NCI-H2227 treated with DMSO at 0.1 percent for 48 hours (cell line): ENCODE data around the gene CPA3.

Experiments used
- DNase-seq: peaks from one replicate; lab custom pipeline; 2025; lab: John Stamatoyannopoulos, UW

Gene CPA3

GRCh38 chr3:148861277-148861869 lies 3.7 kb upstream of the CPA3 start:
- DNase-seq, result peak; percentile 1

- DNase-seq, result no peak
Measured at GRCh38 chr3:148863297-148863696, 1.8 kb upstream of the CPA3 start.

GRCh38 chr3:148863814-148864213 lies 1.3 kb upstream of the CPA3 start:
- no peak for DNase-seq

GRCh38 chr3:148866261-148866660 lies 1.2 kb downstream of the CPA3 start:
- no peak for DNase-seq

- no peak for DNase-seq
Measured at GRCh38 chr3:148873270-148873927, 8.3 kb downstream of the CPA3 start.

GRCh38 chr3:148873977-148874376 lies 8.9 kb downstream of the CPA3 start:
- no peak for DNase-seq

- DNase-seq, result no peak
Measured at GRCh38 chr3:148878095-148878494, 13.0 kb downstream of the CPA3 start.

GRCh38 chr3:148879256-148879655 lies 14.2 kb downstream of the CPA3 start:
- no peak for DNase-seq

GRCh38 chr3:148880681-148881080 lies 15.6 kb downstream of the CPA3 start:
- DNase-seq, result no peak

- DNase-seq, result no peak
Measured at GRCh38 chr3:148881286-148881685, 16.2 kb downstream of the CPA3 start.

GRCh38 chr3:148882288-148882687 lies 17.2 kb downstream of the CPA3 start:
- DNase-seq, result no peak

GRCh38 chr3:148883163-148883562 lies 18.1 kb downstream of the CPA3 start:
- DNase-seq, result no peak

- DNase-seq, result no peak
Measured at GRCh38 chr3:148884261-148884660, 19.2 kb downstream of the CPA3 start.

GRCh38 chr3:148889828-148890227 lies 24.7 kb downstream of the CPA3 start:
- no peak for DNase-seq

GRCh38 chr3:148896062-148896461 lies 31.0 kb downstream of the CPA3 start:
- no peak for DNase-seq

- peak; percentile 0 for DNase-seq
Measured at GRCh38 chr3:148901987-148902791, 37.1 kb downstream of the CPA3 start.

- DNase-seq, result no peak
Measured at GRCh38 chr3:148903022-148903442, 37.9 kb downstream of the CPA3 start.

- DNase-seq, result no peak
Measured at GRCh38 chr3:148903941-148904340, 38.8 kb downstream of the CPA3 start.

- no peak for DNase-seq
Measured at GRCh38 chr3:148906667-148907066, 41.6 kb downstream of the CPA3 start.

GRCh38 chr3:148911173-148911572 lies 46.1 kb downstream of the CPA3 start:
- DNase-seq, result no peak

GRCh38 chr3:148911592-148911991 lies 46.5 kb downstream of the CPA3 start:
- no peak for DNase-seq

- DNase-seq, result no peak
Measured at GRCh38 chr3:148914936-148915690, 50.0 kb downstream of the CPA3 start.
